Left lung (tissue), 10 donors: ENCODE measurements around the gene MGAT5. TPM values are rescaled to one million over a fixed set of nuclear protein-coding genes. Genes with fewer than 3 reads are reported as not detected.

Experiments used
- ATAC-seq: fragments of 200-7000 bp; cut with Tn5 transposase; one replicate; pipeline ENCODE4 v1.9.1; 2020; ENCODE audit warnings: moderate library complexity
- DNase-seq, 4 donors: peaks; one replicate each; pipeline ENCODE4 v3.0.0-alpha.2; 2013 to 2020
- H3K27ac ChIP-seq, 2 donors: fragments of 200-600 bp; sonication (generic) in 1 of 2; one replicate each; pipeline versions ENCODE4 v1.5.0 to v1.8.0; 2020 to 2021
- H3K27me3 ChIP-seq, 2 donors: fragments of 200-600 bp; sonication (generic) in 1 of 2; one replicate each; pipeline versions ENCODE4 v1.5.0 to v1.8.0; 2020 to 2021
- H3K36me3 ChIP-seq, 2 donors: fragments of 200-600 bp; sonication (generic) in 1 of 2; one replicate each; pipeline versions ENCODE4 v1.5.0 to v1.8.0; 2020 to 2021
- H3K4me1 ChIP-seq, 2 donors: fragments of 200-600 bp; one replicate each; pipeline ENCODE4 v1.8.0; 2021
- H3K4me3 ChIP-seq, 2 donors: fragments of 200-600 bp; sonication (generic) in 1 of 2; one replicate each; pipeline versions ENCODE4 v1.5.0 to v1.8.0; 2020 to 2021; ENCODE audit warnings: mild to moderate bottlenecking in 1 of 2
- H3K9me3 ChIP-seq, 2 donors: fragments of 200-600 bp; sonication (generic) in 1 of 2; one replicate each; pipeline versions ENCODE4 v1.5.0 to v1.8.0; 2020 to 2021
- intact Hi-C, 2 donors: fragments of 100-400 bp; cut with DNase I; formaldehyde crosslinking; loops; one replicate each; pipeline versions ENCODE4 v1.11.2 to v1.14.2; 2022
- polyA plus RNA-seq, 6 donors: library from polyadenylated mRNA; unstranded; fragments of 120-200 nt; gene quantifications; one replicate each; pipeline ENCODE4 v1.2.1, GENCODE V29; 2013; ENCODE audit not compliant: insufficient read length in 6 of 6
- total RNA-seq, 2 donors: library from RNA; stranded (reverse); fragmentation: NEBNext Ultra II Directional; extraction: Animal tissue kit (Norgen Biotek cat#: 25700); gene quantifications; one replicate each; pipeline ENCODE4 v1.2.1, GENCODE V29; 2021
- TF ChIP-seq, protein P1 (sequence below), 2 donors: fragments of 200-600 bp; sonication (generic) in 1 of 2; IDR thresholded peaks; one replicate each; pipeline versions ENCODE4 v1.5.0 to v1.8.0; 2021; ENCODE audit warnings: antibody characterized with exemption in 2 of 2
- donor health status: DM: no; HTN: yes; CAD: no.
- donor health status: DM: no; HTN: no; CAD: no.

Gene MGAT5
- total and polyA plus RNA-seq, 8 donors, result 24.5 to 57.0 (median 28.1) TPM

DNA sequence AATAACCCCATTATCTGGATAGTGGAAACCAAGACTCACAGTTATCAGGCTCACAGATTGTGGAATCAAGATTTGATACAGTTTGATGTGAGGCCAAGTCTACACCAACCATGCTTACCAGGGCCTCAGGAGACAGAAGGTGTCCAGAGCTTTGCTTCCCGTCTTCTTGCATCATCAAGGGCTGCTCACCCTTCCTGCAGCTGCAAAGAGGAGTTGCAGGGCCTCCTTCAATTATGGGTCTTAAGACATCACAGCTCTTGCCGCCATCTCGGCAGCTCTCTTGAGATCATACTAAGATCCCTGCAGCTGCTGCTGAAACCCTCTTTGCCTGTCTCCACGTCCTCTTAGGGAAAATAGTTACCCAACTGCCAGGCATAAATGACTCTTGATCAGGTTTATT lies 176.0 kb downstream of the MGAT5 start:
- H3K27me3 ChIP-seq, result no peaks in the 10 kb centered on the region
- TF ChIP-seq, protein P1, sequence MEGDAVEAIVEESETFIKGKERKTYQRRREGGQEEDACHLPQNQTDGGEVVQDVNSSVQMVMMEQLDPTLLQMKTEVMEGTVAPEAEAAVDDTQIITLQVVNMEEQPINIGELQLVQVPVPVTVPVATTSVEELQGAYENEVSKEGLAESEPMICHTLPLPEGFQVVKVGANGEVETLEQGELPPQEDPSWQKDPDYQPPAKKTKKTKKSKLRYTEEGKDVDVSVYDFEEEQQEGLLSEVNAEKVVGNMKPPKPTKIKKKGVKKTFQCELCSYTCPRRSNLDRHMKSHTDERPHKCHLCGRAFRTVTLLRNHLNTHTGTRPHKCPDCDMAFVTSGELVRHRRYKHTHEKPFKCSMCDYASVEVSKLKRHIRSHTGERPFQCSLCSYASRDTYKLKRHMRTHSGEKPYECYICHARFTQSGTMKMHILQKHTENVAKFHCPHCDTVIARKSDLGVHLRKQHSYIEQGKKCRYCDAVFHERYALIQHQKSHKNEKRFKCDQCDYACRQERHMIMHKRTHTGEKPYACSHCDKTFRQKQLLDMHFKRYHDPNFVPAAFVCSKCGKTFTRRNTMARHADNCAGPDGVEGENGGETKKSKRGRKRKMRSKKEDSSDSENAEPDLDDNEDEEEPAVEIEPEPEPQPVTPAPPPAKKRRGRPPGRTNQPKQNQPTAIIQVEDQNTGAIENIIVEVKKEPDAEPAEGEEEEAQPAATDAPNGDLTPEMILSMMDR (IDR thresholded peaks at IDR 0.05), result no peak
- H3K4me3 ChIP-seq, result no peak overlapping the region
- DNase-seq, result no peak
- no peak overlapping the region for H3K27ac ChIP-seq
- ATAC-seq, result no peak
- peaks cover 0 to 35% of the 10 kb centered on the region in 2 donors for H3K36me3 ChIP-seq
- no peaks in the 10 kb centered on the region for H3K4me1 ChIP-seq
- H3K9me3 ChIP-seq, result no peaks in the 10 kb centered on the region
- intact Hi-C loops, result no loop called here

DNA sequence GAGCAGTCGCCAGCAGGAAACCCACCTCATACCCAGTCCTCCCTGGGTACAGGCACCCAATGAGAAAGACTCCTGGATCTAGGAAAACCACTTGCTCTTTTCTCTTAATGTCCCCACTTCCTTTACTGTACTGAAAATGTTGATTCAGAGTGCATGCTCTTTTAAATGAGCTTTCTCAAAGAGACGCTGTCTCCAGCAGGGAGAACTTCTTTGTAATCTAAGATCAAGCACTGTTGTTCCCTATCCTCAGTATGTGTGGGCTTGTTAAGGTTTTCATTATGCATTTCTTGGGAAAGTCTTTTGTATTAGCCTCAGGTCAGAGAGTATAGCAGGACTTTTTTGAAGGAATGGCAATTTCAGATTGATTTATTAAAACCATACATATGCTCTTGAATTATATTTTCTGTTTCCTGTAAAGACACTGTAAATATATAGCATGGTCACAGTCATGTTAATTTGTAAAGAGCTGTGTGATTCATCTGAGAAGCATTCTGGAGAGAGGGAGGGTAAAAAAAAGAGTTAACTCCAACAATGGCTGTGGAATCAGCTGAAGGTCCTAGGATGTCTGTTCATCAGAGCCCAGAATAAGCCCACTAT lies 178.1 kb downstream of the MGAT5 start:
- H3K27ac ChIP-seq, result no peak overlapping the region
- intact Hi-C loops, result no loop called here
- H3K9me3 ChIP-seq, result no peaks in the 10 kb centered on the region
- H3K4me3 ChIP-seq, result no peak overlapping the region
- peaks cover 0 to 53% of the 10 kb centered on the region in 2 donors for H3K36me3 ChIP-seq
- TF ChIP-seq, protein P1 (IDR thresholded peaks at IDR 0.05), result no peak
- ATAC-seq (peak; percentile 10), DNase-seq (no peak)
- no peaks in the 10 kb centered on the region for H3K4me1 ChIP-seq
- H3K27me3 ChIP-seq, result no peaks in the 10 kb centered on the region

DNA sequence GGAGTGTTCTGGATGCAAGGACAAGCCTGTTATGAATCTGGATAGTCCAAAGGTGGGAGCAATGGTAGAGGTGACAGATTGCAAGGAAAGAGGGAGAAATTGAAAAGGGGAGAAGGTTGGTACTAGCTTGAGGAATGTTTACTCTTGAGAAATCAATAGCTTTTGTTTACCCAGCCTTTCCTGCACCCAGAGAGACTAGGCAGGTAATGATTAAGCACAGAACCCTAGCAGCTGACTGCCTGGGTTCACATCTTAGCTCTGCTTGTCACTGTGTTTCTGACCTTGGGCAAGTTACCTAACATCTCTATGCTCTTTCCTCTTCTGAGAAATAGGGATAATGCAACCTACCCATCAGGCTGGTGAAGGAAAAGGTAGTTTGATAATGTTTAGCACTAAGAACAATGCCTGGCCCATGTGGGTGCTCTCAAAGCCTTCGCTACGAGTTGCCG lies 178.6 kb downstream of the MGAT5 start:
- ATAC-seq, result peak; percentile 12
- Histone ChIP-seq H3K36me3 (peaks cover 0 to 57% of the 10 kb centered on the region in 2 donors), H3K4me1 (no peaks in the 10 kb centered on the region), H3K27ac (no peak overlapping the region), H3K9me3 (no peaks in the 10 kb centered on the region), H3K27me3 (no peaks in the 10 kb centered on the region), H3K4me3 (no peak overlapping the region)
- TF ChIP-seq, protein P1 (IDR thresholded peaks at IDR 0.05), result no peak
- intact Hi-C loops, result no loop called here
- DNase-seq, result no peak

DNA sequence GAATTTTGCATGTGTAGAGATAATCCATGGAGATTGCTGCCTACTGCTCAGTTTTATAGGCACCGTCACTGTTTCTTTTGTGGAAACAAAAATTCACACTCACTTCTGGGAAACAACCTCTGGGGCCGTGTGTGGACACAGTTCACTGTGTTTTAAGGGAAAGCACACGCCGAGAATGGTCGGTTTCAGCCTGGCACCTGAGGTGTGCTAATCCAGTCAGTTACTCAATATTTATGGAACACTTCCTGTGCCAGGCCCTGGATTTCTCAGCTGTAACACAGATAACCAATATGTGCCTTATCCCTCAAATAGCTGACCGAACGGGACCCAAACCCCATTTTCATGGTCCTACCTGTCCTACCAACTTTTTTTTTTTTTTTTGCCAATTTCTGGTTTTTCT lies 179.6 kb downstream of the MGAT5 start:
- Histone ChIP-seq H3K27me3 (no peaks in the 10 kb centered on the region), H3K27ac (no peak overlapping the region), H3K36me3 (peaks cover 0 to 54% of the 10 kb centered on the region in 2 donors), H3K9me3 (no peaks in the 10 kb centered on the region), H3K4me1 (no peaks in the 10 kb centered on the region), H3K4me3 (no peak overlapping the region)
- intact Hi-C loops, result no loop called here
- TF ChIP-seq, protein P1 (IDR thresholded peaks at IDR 0.05), result no peak
- no peak for ATAC-seq
- DNase-seq, result no peak

DNA sequence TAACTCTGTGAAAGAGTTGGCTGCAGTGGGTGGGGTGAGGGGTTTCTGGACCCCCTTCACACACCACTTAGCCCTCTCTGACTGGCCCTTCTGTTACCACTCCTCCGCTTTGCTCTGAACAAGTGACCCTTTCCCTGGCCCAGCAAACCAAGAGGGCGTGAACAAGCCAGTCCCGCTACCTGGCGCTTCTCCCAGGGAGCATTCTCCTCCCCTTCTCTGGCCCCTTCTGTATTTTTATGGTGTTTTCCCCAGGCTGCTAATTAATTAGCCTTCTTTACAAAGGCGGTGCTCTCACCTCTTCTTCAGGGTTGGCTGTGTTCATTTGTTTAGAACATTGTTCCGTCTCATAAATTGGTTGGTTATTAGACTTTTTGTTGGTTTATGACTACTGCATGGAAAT lies 180.1 kb downstream of the MGAT5 start:
- DNase-seq (no peak), ATAC-seq (no peak)
- Histone ChIP-seq H3K4me3 (no peak overlapping the region), H3K27me3 (no peaks in the 10 kb centered on the region), H3K9me3 (no peaks in the 10 kb centered on the region), H3K4me1 (no peaks in the 10 kb centered on the region), H3K36me3 (peaks cover 0 to 54% of the 10 kb centered on the region in 2 donors), H3K27ac (no peak overlapping the region)
- intact Hi-C loops, result no loop called here
- TF ChIP-seq, protein P1 (IDR thresholded peaks at IDR 0.05), result no peak
